Hindlimb muscle (tissue), 1 donor: ENCODE results near the gene CSPG4. TPM values are rescaled to one million over a fixed set of nuclear protein-coding genes. Genes with fewer than 3 reads are reported as not detected.
A peak's percentile ranks its signal among the peaks of the same experiment; 100 is the strongest.
"Not testable (repeated sequence)": the region's sequence is repeated elsewhere in the genome, so short reads cannot be mapped to it uniquely, and the experiment has no call there.

Source experiments
- DNase-seq: peaks from one replicate; pipeline ENCODE4 v3.0.0-alpha.2; 2013
- polyA plus RNA-seq: library from polyadenylated mRNA; unstranded; fragments of 120-200 nt; gene quantifications from one replicate; pipeline ENCODE4 v1.2.1, GENCODE V29; 2013; ENCODE audit not compliant: insufficient read length

The CSPG4 gene
- polyA plus RNA-seq, 1 donor = 125 TPM

GRCh38 chr15:75688278-75688557 lies 24.4 kb downstream of the CSPG4 start:
- DNase-seq = no peak

- DNase-seq = no peak
Observed at GRCh38 chr15:75687486-75688277, 25.0 kb downstream of the CSPG4 start.

GRCh38 chr15:75686212-75686642 lies 26.4 kb downstream of the CSPG4 start:
- peak; percentile 70 for DNase-seq

GRCh38 chr15:75685195-75685594 lies 27.5 kb downstream of the CSPG4 start:
- no peak for DNase-seq

GRCh38 chr15:75684648-75685047 lies 28.0 kb downstream of the CSPG4 start:
- no peak for DNase-seq

GRCh38 chr15:75683646-75684312 lies 28.9 kb downstream of the CSPG4 start:
- DNase-seq = peak; percentile 61

- DNase-seq = no peak
Observed at GRCh38 chr15:75682181-75683135, 30.2 kb downstream of the CSPG4 start.

- DNase-seq = no peak
Observed at GRCh38 chr15:75680007-75680789, 32.5 kb downstream of the CSPG4 start.

- not testable (repeated sequence) for DNase-seq
Observed at GRCh38 chr15:75678324-75678690, 34.3 kb downstream of the CSPG4 start.

- no peak for DNase-seq
Observed at GRCh38 chr15:75677465-75678323, 35.0 kb downstream of the CSPG4 start.

GRCh38 chr15:75676688-75677464 lies 35.8 kb downstream of the CSPG4 start:
- DNase-seq = no peak

- no peak for DNase-seq
Observed at GRCh38 chr15:75675579-75676404, 36.9 kb downstream of the CSPG4 start.

GRCh38 chr15:75674366-75674765 lies 38.3 kb downstream of the CSPG4 start:
- no peak for DNase-seq

GRCh38 chr15:75673426-75674235 lies 39.0 kb downstream of the CSPG4 start:
- peak; percentile 90 for DNase-seq

- DNase-seq = no peak
Observed at GRCh38 chr15:75672646-75673425, 39.8 kb downstream of the CSPG4 start.

- DNase-seq = no peak
Observed at GRCh38 chr15:75671730-75672602, 40.7 kb downstream of the CSPG4 start.

- DNase-seq = no peak
Observed at GRCh38 chr15:75669879-75670212, 42.8 kb downstream of the CSPG4 start.
